Subcutaneous adipose tissue (tissue), 4 donors: ENCODE data around the gene BTF3. TPM values are rescaled to one million over a fixed set of nuclear protein-coding genes. Genes with fewer than 3 reads are reported as not detected.

ENCODE experiments used
- total RNA-seq, 4 donors: library from RNA; depleted of rRNA; stranded (reverse); fragments of >200 nt; gene quantifications; one replicate each; pipeline ENCODE4 v1.1.0, GENCODE V29; 2016
- TF ChIP-seq, protein P1 (sequence below): fragments of 450-650 bp; IDR thresholded peaks from one replicate; pipeline ENCODE4 v1.5.1; 2016; ENCODE audit warnings: low read depth, mild to moderate bottlenecking, control low read depth, antibody characterized with exemption, moderate library complexity

BTF3 gene
- total RNA-seq, 4 donors from 2014 or later = 429 to 545 (median 461) TPM

DNA sequence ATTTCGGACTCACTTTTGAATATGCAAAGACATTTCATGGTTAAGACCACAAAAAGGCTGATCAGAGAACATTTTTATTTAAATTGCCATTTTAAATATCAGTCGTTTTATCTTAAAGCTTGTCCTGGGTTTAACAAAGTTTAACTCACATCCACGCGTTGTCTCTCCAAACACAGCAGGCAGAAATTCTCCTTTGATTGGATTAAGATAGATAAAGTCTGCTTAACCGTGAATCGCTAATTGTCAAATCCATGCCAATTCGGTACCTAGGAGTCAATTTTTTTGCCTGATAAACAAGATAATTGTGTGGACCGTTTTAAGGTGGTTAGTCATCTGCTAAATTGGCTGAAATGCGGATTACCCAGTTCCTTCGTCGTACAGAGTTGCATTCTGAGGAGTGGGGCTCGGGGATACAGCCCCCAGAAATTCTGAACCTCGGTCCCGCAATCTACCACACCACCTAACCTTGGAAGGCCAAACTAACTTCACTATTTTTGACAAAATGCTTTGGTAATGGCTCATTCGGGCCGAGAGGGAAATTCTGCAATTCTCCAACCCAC is 665 bp upstream of the BTF3 start:
- TF ChIP-seq, protein P1, sequence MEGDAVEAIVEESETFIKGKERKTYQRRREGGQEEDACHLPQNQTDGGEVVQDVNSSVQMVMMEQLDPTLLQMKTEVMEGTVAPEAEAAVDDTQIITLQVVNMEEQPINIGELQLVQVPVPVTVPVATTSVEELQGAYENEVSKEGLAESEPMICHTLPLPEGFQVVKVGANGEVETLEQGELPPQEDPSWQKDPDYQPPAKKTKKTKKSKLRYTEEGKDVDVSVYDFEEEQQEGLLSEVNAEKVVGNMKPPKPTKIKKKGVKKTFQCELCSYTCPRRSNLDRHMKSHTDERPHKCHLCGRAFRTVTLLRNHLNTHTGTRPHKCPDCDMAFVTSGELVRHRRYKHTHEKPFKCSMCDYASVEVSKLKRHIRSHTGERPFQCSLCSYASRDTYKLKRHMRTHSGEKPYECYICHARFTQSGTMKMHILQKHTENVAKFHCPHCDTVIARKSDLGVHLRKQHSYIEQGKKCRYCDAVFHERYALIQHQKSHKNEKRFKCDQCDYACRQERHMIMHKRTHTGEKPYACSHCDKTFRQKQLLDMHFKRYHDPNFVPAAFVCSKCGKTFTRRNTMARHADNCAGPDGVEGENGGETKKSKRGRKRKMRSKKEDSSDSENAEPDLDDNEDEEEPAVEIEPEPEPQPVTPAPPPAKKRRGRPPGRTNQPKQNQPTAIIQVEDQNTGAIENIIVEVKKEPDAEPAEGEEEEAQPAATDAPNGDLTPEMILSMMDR = no peak

DNA sequence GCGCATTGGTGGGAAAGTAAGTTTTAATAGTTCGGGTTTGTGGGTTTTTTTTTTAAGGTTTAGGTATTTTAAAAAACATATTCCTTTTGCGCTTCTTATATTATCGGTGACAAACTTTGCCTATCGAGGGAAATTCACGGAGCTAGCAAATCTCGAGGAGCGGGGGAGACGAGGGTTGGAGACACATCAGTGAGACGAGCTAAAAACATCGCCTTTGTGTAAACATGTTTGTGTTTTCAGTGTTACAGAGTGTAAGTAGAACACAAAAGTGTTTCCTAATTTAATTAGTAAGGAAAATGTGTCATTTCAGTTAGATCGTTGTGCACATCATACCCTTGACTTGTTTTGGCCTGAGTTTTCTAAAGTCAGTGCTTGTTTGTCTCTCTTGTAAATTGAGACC is 945 bp downstream of the BTF3 start:
- TF ChIP-seq, protein P1 = no peak

DNA sequence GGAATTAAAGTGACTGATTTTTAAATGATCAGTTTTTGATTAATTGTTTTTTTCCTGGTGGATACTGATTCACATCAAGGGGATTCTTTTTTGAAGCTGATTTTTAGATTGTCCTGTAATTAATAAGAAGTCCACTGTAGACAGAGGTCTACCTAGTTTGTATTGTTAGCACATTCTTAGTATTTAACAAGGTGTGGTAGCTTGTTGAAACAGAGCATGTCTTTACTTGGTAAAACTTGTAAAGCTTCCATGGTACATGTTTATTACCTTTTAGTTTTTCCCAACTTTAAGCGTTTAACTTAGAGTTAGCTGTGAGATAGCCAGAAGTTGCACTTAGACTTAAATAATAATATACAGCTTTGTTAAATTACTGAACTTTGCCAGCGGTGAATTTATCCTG is 1.5 kb downstream of the BTF3 start:
- TF ChIP-seq, protein P1 = no peak

DNA sequence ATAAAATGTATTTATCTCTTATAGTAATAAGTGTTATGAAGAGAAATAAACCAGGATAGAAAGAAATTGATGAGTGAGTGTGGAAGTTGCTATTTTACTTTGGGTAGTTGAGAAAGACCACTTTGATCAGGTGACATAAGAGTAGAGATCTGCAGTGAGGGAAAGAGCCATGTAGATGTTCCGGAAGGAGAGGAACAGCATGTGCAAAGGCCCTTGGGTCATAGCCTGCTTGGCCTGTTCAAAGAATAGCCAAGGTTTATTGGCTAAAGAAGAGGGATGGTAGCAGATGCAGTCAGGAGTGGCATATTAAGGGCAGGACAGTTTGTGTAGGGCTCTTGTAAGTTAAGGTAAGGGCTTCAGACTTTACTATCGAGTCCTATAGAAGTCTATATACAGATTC is 3.2 kb downstream of the BTF3 start:
- TF ChIP-seq, protein P1 = no peak

DNA sequence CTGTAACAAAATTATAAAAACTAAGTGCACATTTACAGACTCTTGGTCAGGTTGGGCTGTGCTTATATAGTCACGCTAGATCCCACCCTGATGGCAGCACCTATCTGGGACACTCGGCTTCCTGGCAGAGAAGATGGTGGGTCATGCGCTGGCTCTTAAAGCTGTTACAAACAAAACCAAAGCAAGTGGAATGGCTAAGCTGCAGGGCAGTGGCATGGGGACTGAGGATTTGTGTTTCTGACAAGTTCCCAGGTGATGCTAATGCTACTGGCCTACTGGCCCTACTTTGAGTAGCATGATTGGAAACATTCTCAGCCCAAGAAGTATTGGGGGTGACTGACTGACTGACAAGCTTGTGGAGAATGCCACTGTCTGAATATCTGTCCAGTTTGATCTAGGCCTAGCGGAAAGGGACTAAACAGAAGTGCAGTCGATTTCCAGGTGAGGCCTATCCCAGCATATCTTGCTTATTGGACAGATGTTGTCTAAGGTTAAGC is 8.3 kb downstream of the BTF3 start:
- TF ChIP-seq, protein P1 = no peak

DNA sequence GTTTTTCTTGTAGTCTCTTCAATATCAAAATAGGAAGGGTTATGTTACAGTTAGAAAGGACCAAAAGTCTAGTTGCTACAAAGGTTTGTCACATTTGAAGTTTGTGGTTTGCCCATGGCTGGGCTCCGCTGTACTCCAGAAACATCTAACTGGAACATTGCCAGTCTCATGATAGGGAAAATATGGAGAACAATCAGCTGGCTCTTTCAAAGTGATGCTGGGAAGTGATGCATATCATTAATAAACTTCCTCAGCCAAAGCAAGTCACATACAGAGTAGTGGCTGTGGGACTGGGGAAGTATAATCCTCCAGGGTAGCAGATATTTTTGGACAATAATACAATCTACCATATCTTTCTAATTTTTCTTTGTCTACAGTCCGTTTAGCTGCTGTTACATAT is 8.8 kb downstream of the BTF3 start:
- TF ChIP-seq, protein P1 = no peak

DNA sequence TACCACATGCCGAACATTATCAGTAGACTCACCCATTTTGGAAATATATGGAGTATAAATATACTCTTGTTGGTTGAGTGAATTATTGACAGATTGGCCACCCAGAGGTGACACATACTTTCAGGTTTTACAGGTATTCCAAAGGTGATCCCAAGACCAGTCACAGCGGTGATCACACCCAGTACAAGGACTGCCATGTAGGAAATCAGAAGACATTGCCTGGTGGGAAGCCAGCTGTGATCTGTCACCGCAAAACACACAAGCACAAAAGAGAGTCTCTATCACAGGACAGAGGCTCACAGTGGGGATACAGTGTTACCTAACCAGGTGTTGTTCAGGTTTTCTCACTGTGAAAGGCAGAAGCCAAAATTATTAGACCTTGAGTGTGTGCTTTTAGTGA is 15.8 kb downstream of the BTF3 start:
- TF ChIP-seq, protein P1 = no peak
